Activated CD8-positive, alpha-beta memory T cell treated with anti-CD3 and anti-CD28 coated beads for 36 hours (primary cell): ENCODE data around the gene TLR5. TPM values are rescaled to one million over a fixed set of nuclear protein-coding genes. Genes with fewer than 3 reads are reported as not detected.

ENCODE experiments used
- CTCF ChIA-PET: fragments of 350-600 bp; sonication (Branson Sonifier 250); formaldehyde crosslinking; loops from one replicate; lab custom pipeline; 2021; ENCODE audit warnings: antibody characterized with exemption; lab: Charles Lee
- POLR2A ChIA-PET: fragments of 350-600 bp; sonication (Branson Sonifier 250); formaldehyde crosslinking; loops from one replicate; lab custom pipeline; 2021; ENCODE audit warnings: antibody characterized with exemption; lab: Charles Lee
- total RNA-seq, 2 experiments: library from RNA; stranded (reverse); gene quantifications; one replicate each; pipeline ENCODE4 v1.2.3, GENCODE V29; 2021

TLR5 gene
- total RNA-seq, 2 experiments from 2014 or later, result 0.21 to 0.23 TPM

GRCh38 chr1:223153177-223154119 lies 10.4 kb upstream of the TLR5 start:
- POLR2A ChIA-PET, result no interaction called here
- CTCF ChIA-PET, result interaction anchor here (1.6 kb wide), 1 partner anchor 10 kb away, joined by 3 read pairs; the partner anchor contains the start of gene TLR5

- ChIA-PET POLR2A (no interaction called here), CTCF (interaction anchor here (1.6 kb wide), 1 partner anchor 9 kb away, joined by 3 read pairs; the partner anchor contains the start of gene TLR5)
These were observed 9.4 kb upstream of the TLR5 start for GRCh38 chr1:223152399-223152798.

DNA sequence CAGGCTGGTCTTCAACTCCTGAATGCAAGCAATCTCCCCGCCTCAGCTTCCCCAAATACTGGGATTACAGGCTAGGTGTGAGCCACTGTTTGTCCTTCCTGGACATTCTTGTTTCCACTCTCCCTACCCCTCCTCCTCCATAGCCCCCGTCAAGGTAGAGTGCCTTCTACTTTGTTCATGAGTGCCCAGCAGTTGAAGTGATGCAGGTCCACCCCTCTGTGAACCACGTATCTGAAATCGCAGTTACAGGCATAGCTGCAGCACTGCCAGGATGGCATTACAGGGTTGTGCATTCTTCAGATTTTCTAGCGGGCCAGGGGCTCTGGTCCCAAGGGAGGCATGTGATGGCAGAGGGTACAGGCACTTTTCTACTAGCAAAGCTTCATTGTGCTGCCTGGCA lies 7.4 kb upstream of the TLR5 start:
- ChIA-PET POLR2A (no interaction called here), CTCF (interaction anchor here (0.9 to 1.4 kb wide), 2 partner anchors 10 to 17 kb away, joined by 3 to 4 read pairs; no protein-coding TSS in a partner anchor)

GRCh38 chr1:223147873-223148272 lies 4.8 kb upstream of the TLR5 start:
- CTCF ChIA-PET, result interaction anchor here (0.7 to 1.6 kb wide), 2 partner anchors 14 to 24 kb away, joined by 3 to 5 read pairs; no protein-coding TSS in a partner anchor
- POLR2A ChIA-PET, result no interaction called here

DNA sequence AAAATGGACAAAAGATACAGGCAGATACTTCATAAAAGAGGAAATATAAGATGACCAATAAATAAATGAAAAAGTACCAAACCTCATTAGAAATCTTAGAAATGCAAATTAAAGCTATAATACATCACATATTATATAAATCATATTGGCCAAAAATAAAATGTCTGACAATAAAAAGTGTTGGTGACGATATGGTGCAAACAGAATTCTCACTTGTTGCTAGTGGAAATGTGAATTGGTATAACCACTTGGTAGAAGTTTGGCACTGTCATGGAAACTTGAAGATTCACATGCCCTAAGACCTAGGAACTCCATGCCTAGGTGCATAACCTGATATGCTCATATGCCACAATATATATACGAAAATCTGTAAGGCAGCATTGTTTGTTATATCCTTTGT lies 4.4 kb upstream of the TLR5 start:
- ChIA-PET CTCF (interaction anchor here (0.7 to 1.6 kb wide), 2 partner anchors 14 to 23 kb away, joined by 3 to 5 read pairs; no protein-coding TSS in a partner anchor), POLR2A (no interaction called here)

DNA sequence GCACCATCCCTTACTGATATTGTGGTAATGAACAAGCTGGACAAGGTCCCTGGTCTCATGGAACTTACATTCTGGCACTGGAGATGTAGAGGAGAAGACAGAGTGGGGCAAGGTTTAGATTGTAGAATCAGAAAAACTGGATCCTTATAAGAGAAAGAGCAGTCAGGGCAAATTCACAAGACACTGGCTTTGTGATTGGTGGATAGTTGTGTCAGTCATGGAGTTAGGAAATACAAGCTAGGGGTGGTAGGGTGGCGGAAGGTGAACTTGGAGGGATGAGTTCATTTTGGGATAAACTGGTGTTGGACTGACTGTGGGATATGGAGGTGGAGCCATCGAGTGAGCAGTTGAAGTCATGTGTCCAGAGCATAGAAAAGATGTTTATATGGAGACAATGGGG lies 3.7 kb upstream of the TLR5 start:
- POLR2A ChIA-PET, result no interaction called here

GRCh38 chr1:223144914-223145313 lies 1.9 kb upstream of the TLR5 start:
- ChIA-PET POLR2A (no interaction called here), CTCF (no interaction called here)

More for the DNA sequence above, 3.7 kb upstream of the TLR5 start:
- CTCF ChIA-PET, result interaction anchor here (1.6 kb wide), 1 partner anchor 13 kb away, joined by 5 read pairs; no protein-coding TSS in a partner anchor

GRCh38 chr1:223144431-223144830 lies 1.4 kb upstream of the TLR5 start:
- CTCF ChIA-PET, result interaction anchor here (0.8 to 2.6 kb wide), 3 partner anchors 11 to 216 kb away, joined by 3 to 25 read pairs (median 7); no protein-coding TSS in a partner anchor
- POLR2A ChIA-PET, result no interaction called here

DNA sequence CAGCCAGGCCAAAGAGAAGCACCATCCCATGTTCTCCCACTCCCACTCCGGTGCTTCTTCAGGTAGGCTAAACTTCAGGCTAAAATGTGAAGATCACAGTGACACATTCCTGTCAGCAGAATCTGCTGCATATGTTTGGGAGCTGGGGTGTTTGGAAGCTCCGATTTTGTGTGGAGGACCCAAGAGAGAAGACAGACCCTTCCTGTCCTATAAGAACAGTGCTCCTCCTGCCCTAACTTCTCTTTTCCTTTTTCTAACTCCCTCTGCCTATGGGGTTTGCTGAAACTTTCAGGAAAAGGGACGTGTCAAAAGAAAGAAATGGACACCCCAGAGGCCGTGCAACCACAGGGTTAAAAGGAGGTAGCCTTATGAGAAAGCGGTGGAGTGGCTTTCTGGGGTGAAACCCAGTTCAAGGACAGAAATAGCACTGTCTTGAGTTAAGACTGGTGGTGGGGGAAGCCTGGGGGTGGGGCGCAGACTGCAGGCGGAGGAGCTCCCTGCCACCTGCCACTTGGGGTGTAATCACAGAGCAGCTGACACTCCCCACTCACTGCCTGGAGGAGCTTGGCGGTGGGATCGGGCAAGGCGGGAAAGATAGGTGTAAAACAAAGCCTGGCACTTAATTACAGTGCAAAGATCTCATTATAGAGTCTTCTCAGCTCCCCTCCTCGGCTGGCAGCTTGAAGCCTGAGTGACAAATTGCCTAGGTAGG lies 645 bp upstream of the TLR5 start:
- POLR2A ChIA-PET, result no interaction called here
- CTCF ChIA-PET, result interaction anchor here (0.8 to 2.6 kb wide), 5 partner anchors 10 to 217 kb away, joined by 3 to 25 read pairs (median 3); no protein-coding TSS in a partner anchor

DNA sequence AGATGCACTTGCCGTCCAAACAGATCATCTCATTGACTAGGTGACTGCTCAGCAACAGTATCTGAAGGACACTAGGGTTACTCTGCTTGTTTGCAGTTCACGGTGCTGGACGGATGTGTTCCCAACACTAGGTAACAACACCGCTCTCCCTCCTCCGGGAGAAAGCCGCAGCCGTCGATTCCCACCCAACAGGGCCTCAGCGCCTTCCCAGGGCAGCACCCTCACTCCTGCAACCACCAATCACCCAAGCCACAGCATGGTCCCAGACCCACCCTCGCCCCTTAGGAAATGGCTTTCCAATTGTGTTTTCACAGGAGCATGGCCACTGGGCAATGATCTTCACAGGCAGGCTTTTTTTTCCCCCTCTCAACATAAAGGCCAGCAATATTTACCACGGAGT lies 779 bp downstream of the TLR5 start:
- POLR2A ChIA-PET, result no interaction called here
- CTCF ChIA-PET, result interaction anchor here (1.2 to 2.6 kb wide), 4 partner anchors 9 to 35 kb away, joined by 3 to 25 read pairs (median 5); no protein-coding TSS in a partner anchor

DNA sequence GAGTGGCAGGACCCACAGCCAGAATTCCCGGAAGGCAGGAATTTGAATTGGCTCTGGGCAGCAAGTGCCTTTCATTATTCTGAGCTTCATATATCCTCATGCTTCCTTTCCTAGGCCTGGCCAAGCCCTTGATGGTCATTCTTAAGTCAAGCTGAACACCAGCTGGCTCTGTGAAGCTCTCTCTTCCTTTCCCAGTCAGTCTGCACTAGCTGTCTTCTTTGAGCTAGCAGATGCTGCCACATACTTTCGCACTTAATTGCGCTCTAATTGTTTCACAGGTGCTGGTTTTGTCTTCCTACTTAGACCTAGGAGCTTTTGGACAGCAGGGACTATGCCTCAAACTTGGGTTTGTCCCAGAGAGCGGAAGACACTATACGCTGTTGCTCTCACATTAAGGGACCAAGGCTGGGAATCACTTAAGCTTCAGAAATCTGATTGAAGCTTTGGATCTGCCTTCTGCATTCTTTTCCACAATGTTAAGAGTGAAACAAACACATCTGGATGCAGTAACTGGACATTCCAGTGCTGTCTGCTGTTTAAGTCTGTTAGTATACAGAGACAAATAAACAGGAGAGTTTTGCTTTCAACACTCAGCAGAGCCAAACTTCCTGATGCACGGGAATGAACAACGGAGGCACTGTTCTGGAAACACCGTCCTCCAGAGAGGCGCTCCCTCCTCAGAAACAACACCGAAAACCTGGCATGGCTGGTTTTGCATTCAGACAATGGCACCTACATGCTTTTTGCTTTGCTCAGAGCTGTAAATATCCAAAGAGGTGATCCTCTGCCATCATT lies 2.2 kb downstream of the TLR5 start:
- CTCF ChIA-PET, result interaction anchor here (0.7 to 1.3 kb wide), 5 partner anchors 7 to 532 kb away, joined by 3 to 4 read pairs (median 3); no protein-coding TSS in a partner anchor
- POLR2A ChIA-PET, result no interaction called here

- ChIA-PET POLR2A (no interaction called here), CTCF (interaction anchor here (1.4 to 1.9 kb wide), 2 partner anchors 9 to 14 kb away, joined by 3 to 6 read pairs; no protein-coding TSS in a partner anchor)
These were observed 5.5 kb downstream of the TLR5 start for GRCh38 chr1:223137455-223138085.

DNA sequence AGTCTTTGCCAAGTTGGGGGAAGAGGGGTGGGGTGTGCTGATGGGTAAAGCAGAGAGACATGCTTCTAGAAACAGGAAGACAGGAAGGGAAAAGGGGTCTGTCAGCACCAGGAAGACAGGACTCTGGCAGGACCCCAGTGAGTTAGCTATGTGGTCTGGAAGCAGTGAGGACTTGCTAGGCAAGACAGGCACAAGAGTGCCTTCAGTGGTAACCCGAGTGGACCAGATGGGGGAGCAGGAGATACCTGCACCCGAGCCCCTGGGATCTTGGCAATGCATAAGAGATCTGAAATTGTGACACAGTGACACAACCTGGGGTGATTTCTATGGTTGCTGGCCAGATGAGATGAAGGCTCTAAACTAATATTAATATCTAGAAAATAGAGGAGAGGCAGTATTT lies 7.0 kb downstream of the TLR5 start:
- POLR2A ChIA-PET, result no interaction called here
- CTCF ChIA-PET, result no interaction called here

- POLR2A ChIA-PET, result no interaction called here
- CTCF ChIA-PET, result interaction anchor here (1.5 to 3.8 kb wide), 2 partner anchors 11 to 548 kb away, joined by 5 to 33 read pairs; no protein-coding TSS in a partner anchor
These were observed 7.7 kb downstream of the TLR5 start for GRCh38 chr1:223135176-223135942.

DNA sequence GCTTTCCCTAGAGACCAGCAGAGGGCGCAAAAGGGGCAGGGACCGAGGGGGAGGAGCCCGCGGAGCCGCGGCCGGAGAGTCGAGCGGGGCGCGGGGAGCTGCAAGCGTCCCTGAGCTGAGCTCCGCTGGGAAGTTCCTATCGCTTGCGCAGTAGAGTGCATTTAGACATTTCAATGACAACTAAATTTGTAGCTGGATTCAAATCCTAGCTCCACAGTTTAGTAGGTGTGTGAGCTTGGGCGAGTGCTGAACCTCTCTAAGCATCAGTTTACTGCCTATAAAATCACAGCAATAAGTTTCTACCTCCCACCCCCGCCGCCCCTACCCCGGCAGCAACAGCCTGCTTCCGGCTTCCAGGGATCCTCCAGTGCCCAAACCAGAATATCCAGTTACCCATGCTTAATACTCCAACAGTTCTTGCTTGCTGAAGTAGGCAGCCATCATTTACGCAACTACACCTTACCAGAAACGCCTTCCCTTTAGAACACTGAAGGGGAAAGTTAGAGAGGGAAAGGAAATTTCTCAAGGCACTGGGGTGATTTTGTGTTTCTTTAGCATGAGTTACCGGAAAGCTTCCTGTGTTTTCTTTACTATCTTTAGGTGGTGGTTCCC lies 9.1 kb downstream of the TLR5 start:
- CTCF ChIA-PET, result interaction anchor here (0.6 to 3.8 kb wide), 15 partner anchors 8 to 551 kb away, joined by 3 to 33 read pairs (median 4); partner anchors contain the start of gene TLR5
- POLR2A ChIA-PET, result no interaction called here

- CTCF ChIA-PET, result interaction anchor here (0.6 to 3.8 kb wide), 15 partner anchors 8 to 551 kb away, joined by 3 to 33 read pairs (median 4); partner anchors contain the start of gene TLR5
These were observed 9.7 kb downstream of the TLR5 start for GRCh38 chr1:223133306-223133823.

More at GRCh38 chr1:223133306-223133823, 9.7 kb downstream of the TLR5 start:
- POLR2A ChIA-PET, result no interaction called here
